GM21381 (cell line): ENCODE data around the gene MORN3.
"Not testable (repeated sequence)": the region's sequence is repeated elsewhere in the genome, so short reads cannot be mapped to it uniquely, and the experiment has no call there.

Source experiments
- ATAC-seq: cut with Tn5 transposase; IDR thresholded peaks from one replicate; pipeline ENCODE4 v1.9.1; 2021; ENCODE audit warnings: mild to moderate bottlenecking, moderate library complexity; ENCODE audit not compliant: unreplicated experiment

MORN3 gene

GRCh38 chr12:121669521-121669900 is at the start of gene MORN3:
MORN3 (minus strand) TSS chr12:121669654; CDS start chr12:121669483, 171 bp downstream.
- ATAC-seq, result no peak

- no peak for ATAC-seq
Measured at GRCh38 chr12:121718653-121719239, 49.3 kb upstream of the MORN3 start.

GRCh38 chr12:121717041-121717699 is 47.7 kb upstream of the MORN3 start:
- no peak for ATAC-seq

GRCh38 chr12:121715862-121716435 is 46.5 kb upstream of the MORN3 start:
- no peak for ATAC-seq

- ATAC-seq, result not testable (repeated sequence)
Measured at GRCh38 chr12:121715055-121715454, 45.6 kb upstream of the MORN3 start.

- ATAC-seq, result no peak
Measured at GRCh38 chr12:121713793-121714192, 44.3 kb upstream of the MORN3 start.

- no peak for ATAC-seq
Measured at GRCh38 chr12:121713257-121713777, 43.9 kb upstream of the MORN3 start.

GRCh38 chr12:121712461-121713256 is 43.2 kb upstream of the MORN3 start, which contains the start of gene TMEM120B:
TMEM120B (plus strand) TSS chr12:121712752; CDS start chr12:121712896, 144 bp downstream.
- peak; percentile 83 for ATAC-seq

- ATAC-seq, result peak; percentile 32
Measured at GRCh38 chr12:121712190-121712460, 42.7 kb upstream of the MORN3 start.

GRCh38 chr12:121711361-121712189 is 42.1 kb upstream of the MORN3 start:
- no peak for ATAC-seq

GRCh38 chr12:121709478-121709961 is 40.1 kb upstream of the MORN3 start:
- no peak for ATAC-seq

- ATAC-seq, result not testable (repeated sequence)
Measured at GRCh38 chr12:121709064-121709424, 39.6 kb upstream of the MORN3 start.

GRCh38 chr12:121708313-121709063 is 39.0 kb upstream of the MORN3 start:
- no peak for ATAC-seq

- ATAC-seq, result no peak
Measured at GRCh38 chr12:121705514-121705913, 36.1 kb upstream of the MORN3 start.

- no peak for ATAC-seq
Measured at GRCh38 chr12:121702944-121703343, 33.5 kb upstream of the MORN3 start.

GRCh38 chr12:121701667-121702277 is 32.3 kb upstream of the MORN3 start:
- no peak for ATAC-seq

- ATAC-seq, result not testable (repeated sequence)
Measured at GRCh38 chr12:121697861-121698260, 28.4 kb upstream of the MORN3 start.

- no peak for ATAC-seq
Measured at GRCh38 chr12:121697093-121697698, 27.7 kb upstream of the MORN3 start.

- no peak for ATAC-seq
Measured at GRCh38 chr12:121693155-121693687, 23.8 kb upstream of the MORN3 start.
